T47D (cell line): Measurements from ENCODE around the gene CDC42EP3.

Experiments
- DNase-seq, 2 experiments: peaks; one replicate each; pipeline versions ENCODE4 v3.0.0 to v3.0.0-alpha.2; 2011 to 2012; ENCODE audit warnings: low read depth in 1 of 2, low spot score in 1 of 2
- JUND ChIP-seq: IDR thresholded peaks from 2 replicates; pipeline ENCODE4 v1.6.1; 2012; ENCODE audit warnings: low read depth
- in situ Hi-C: cut with HindIII; loops from 2 replicates; pipeline ENCODE4 v1.10.0; 2016; ENCODE audit warnings: low sequenced_read_pairs, low pct_unique_long_range_greater_than_20kb

Gene CDC42EP3

GRCh38 chr2:37623971-37624900, 47.2 kb downstream of the CDC42EP3 start:
- TF ChIP-seq JUND = no peak
- no peak for DNase-seq
- in situ Hi-C loops = no loop called here

- no peak for DNase-seq
- in situ Hi-C loops = no loop called here
- TF ChIP-seq JUND = no peak
Measured at GRCh38 chr2:37623406-37623805, 48.0 kb downstream of the CDC42EP3 start.

- no peak for TF ChIP-seq JUND
- in situ Hi-C loops = no loop called here
- DNase-seq = no peak
Measured at GRCh38 chr2:37622450-37623100, 48.9 kb downstream of the CDC42EP3 start.

GRCh38 chr2:37621199-37621598, 50.2 kb downstream of the CDC42EP3 start:
- no peak for DNase-seq
- in situ Hi-C loops = no loop called here
- no peak for TF ChIP-seq JUND

GRCh38 chr2:37619959-37620300, 51.5 kb downstream of the CDC42EP3 start:
- TF ChIP-seq JUND = no peak
- in situ Hi-C loops = no loop called here
- DNase-seq = no peak

GRCh38 chr2:37619230-37619958, 52.0 kb downstream of the CDC42EP3 start:
- no peak for DNase-seq
- no peak for TF ChIP-seq JUND
- in situ Hi-C loops = no loop called here

- no peak for TF ChIP-seq JUND
- DNase-seq = no peak
- in situ Hi-C loops = no loop called here
Measured at GRCh38 chr2:37618326-37618725, 53.1 kb downstream of the CDC42EP3 start.

- no peak for TF ChIP-seq JUND
- in situ Hi-C loops = no loop called here
- peak in 1 of 2 experiments; percentile 7 for DNase-seq
Measured at GRCh38 chr2:37617119-37617892, 54.1 kb downstream of the CDC42EP3 start.

- DNase-seq = no peak
- in situ Hi-C loops = no loop called here
- no peak for TF ChIP-seq JUND
Measured at GRCh38 chr2:37616677-37617005, 54.8 kb downstream of the CDC42EP3 start.

- no peak for TF ChIP-seq JUND
- no peak for DNase-seq
- in situ Hi-C loops = no loop called here
Measured at GRCh38 chr2:37615804-37616676, 55.4 kb downstream of the CDC42EP3 start.

GRCh38 chr2:37614061-37614738, 57.2 kb downstream of the CDC42EP3 start:
- in situ Hi-C loops = no loop called here
- no peak for DNase-seq
- no peak for TF ChIP-seq JUND
